ACHN (cell line): Measurements from ENCODE around the gene SYTL3.
"Not testable (repeated sequence)": the region's sequence is repeated elsewhere in the genome, so short reads cannot be mapped to it uniquely, and the experiment has no call there.

Source experiments
- DNase-seq: peaks from one replicate; pipeline ENCODE4 v3.0.0-alpha.2; 2015
- in situ Hi-C: cut with HindIII; loops from 2 replicates; pipeline ENCODE4 v1.10.0; 2017; ENCODE audit warnings: low sequenced_read_pairs, low pct_ligation_motif_present, low pct_unique_long_range_greater_than_20kb

Gene SYTL3

GRCh38 chr6:158677094-158677493 lies 27.2 kb downstream of the SYTL3 start:
- DNase-seq, in situ Hi-C loops: not testable (repeated sequence)

GRCh38 chr6:158677906-158678578 lies 28.2 kb downstream of the SYTL3 start:
- no peak for DNase-seq
- in situ Hi-C loops = no loop called here

- no peak for DNase-seq
- in situ Hi-C loops = no loop called here
Measured at GRCh38 chr6:158680015-158680414, 30.2 kb downstream of the SYTL3 start.

- DNase-seq = no peak
- in situ Hi-C loops = no loop called here
Measured at GRCh38 chr6:158680481-158680880, 30.6 kb downstream of the SYTL3 start.

GRCh38 chr6:158684311-158684710 lies 34.5 kb downstream of the SYTL3 start:
- in situ Hi-C loops = no loop called here
- no peak for DNase-seq

- DNase-seq = no peak
- in situ Hi-C loops = no loop called here
Measured at GRCh38 chr6:158684745-158685324, 35.0 kb downstream of the SYTL3 start.

- in situ Hi-C loops = no loop called here
- DNase-seq = no peak
Measured at GRCh38 chr6:158686311-158686710, 36.5 kb downstream of the SYTL3 start.

GRCh38 chr6:158686791-158687381 lies 37.0 kb downstream of the SYTL3 start:
- in situ Hi-C loops = no loop called here
- DNase-seq = no peak

- DNase-seq = no peak
- in situ Hi-C loops = no loop called here
Measured at GRCh38 chr6:158687506-158687905, 37.7 kb downstream of the SYTL3 start.

- no peak for DNase-seq
- in situ Hi-C loops = no loop called here
Measured at GRCh38 chr6:158688860-158689259, 39.0 kb downstream of the SYTL3 start.

GRCh38 chr6:158694913-158695312 lies 45.1 kb downstream of the SYTL3 start:
- DNase-seq = no peak
- in situ Hi-C loops = no loop called here

GRCh38 chr6:158697811-158698210 lies 48.0 kb downstream of the SYTL3 start:
- in situ Hi-C loops = no loop called here
- DNase-seq = no peak

GRCh38 chr6:158698931-158699330 lies 49.1 kb downstream of the SYTL3 start:
- DNase-seq = no peak
- in situ Hi-C loops = no loop called here

GRCh38 chr6:158701268-158701667 lies 51.4 kb downstream of the SYTL3 start:
- DNase-seq, in situ Hi-C loops: not testable (repeated sequence)

GRCh38 chr6:158703111-158703836 lies 53.4 kb downstream of the SYTL3 start:
- in situ Hi-C loops = no loop called here

GRCh38 chr6:158703837-158704822 lies 54.3 kb downstream of the SYTL3 start:
- in situ Hi-C loops = no loop called here
- DNase-seq = peak; percentile 68

More at GRCh38 chr6:158703111-158703836, 53.4 kb downstream of the SYTL3 start:
- DNase-seq = no peak

GRCh38 chr6:158705386-158706126 lies 55.7 kb downstream of the SYTL3 start:
- no peak for DNase-seq
- in situ Hi-C loops = no loop called here
